IMR-90 (cell line): ENCODE data around the gene TMX3. TPM values are rescaled to one million over a fixed set of nuclear protein-coding genes. Genes with fewer than 3 reads are reported as not detected.

ENCODE experiments used
- ATAC-seq: fragments of 200-7000 bp; cut with Tn5 transposase; 2 replicates; pipeline ENCODE4 v1.9.1; 2020; ENCODE audit warnings: low read depth, mild to moderate bottlenecking, moderate library complexity
- BruUV-seq: library from RNA; stranded (reverse); fragments of 400-500 nt; replicated peaks from 2 replicates; lab custom pipeline; 2021; lab: Mats Ljungman, UMichigan
- CTCF ChIA-PET: fragments of 300-600 bp; formaldehyde crosslinking; extraction: SDS; loops from one replicate; lab custom pipeline; 2021; ENCODE audit warnings: antibody characterized with exemption; lab: Yijun Ruan, JAX
- POLR2A ChIA-PET: fragments of 300-600 bp; sonication (Branson Sonifier 250); formaldehyde crosslinking; loops from one replicate; lab custom pipeline; 2022; ENCODE audit warnings: antibody characterized with exemption; ENCODE audit not compliant: unreplicated experiment; lab: Charles Lee
- DNase-seq: peaks from one replicate; pipeline ENCODE4 v3.0.0; 2013
- H2AFZ ChIP-seq: replicated peaks from 2 replicates; pipeline ENCODE3; 2013; ENCODE audit warnings: low read length, mild to moderate bottlenecking; ENCODE audit not compliant: poor library complexity
- H2AK5ac ChIP-seq: 2 replicates; pipeline ENCODE4 v1.6.1; 2013; ENCODE audit warnings: low read depth, low read length, inconsistent platforms
- H2AK9ac ChIP-seq: replicated peaks from 2 replicates; pipeline ENCODE3; 2013; ENCODE audit warnings: mild to moderate bottlenecking, low read depth, low read length, moderate library complexity; ENCODE audit not compliant: poor library complexity
- H2BK120ac ChIP-seq: 2 replicates; pipeline ENCODE4 v1.6.1; 2013; ENCODE audit warnings: low read depth, low read length, inconsistent platforms
- H2BK15ac ChIP-seq: 3 replicates; pipeline ENCODE4 v1.6.1; 2013; ENCODE audit warnings: low read depth, low read length, inconsistent platforms
- H2BK20ac ChIP-seq: 2 replicates; pipeline ENCODE4 v1.6.1; 2013; ENCODE audit warnings: low read depth, mild to moderate bottlenecking, inconsistent platforms, low read length, moderate library complexity
- H2BK5ac ChIP-seq: 2 replicates; pipeline ENCODE4 v1.6.1; 2013; ENCODE audit warnings: mild to moderate bottlenecking, low read depth, low read length, inconsistent platforms; ENCODE audit not compliant: poor library complexity, severe bottlenecking
- H3K14ac ChIP-seq: replicated peaks from 2 replicates; pipeline ENCODE4 v1.6.1; 2013; ENCODE audit warnings: low read depth, low read length, inconsistent platforms
- H3K18ac ChIP-seq: 2 replicates; pipeline ENCODE4 v1.6.1; 2013; ENCODE audit warnings: low read depth, low read length, control low read depth
- H3K23ac ChIP-seq: 2 replicates; pipeline ENCODE4 v1.6.1; 2013; ENCODE audit warnings: low read depth, low read length, inconsistent platforms
- H3K27ac ChIP-seq: 2 replicates; pipeline ENCODE4 v1.5.1; 2013; ENCODE audit warnings: mild to moderate bottlenecking, control low read depth, low read length; ENCODE audit not compliant: insufficient read depth
- H3K27me3 ChIP-seq: 2 replicates; pipeline ENCODE4 v1.6.1; 2013; ENCODE audit warnings: low read length; ENCODE audit not compliant: control insufficient read depth, insufficient read depth
- H3K36me3 ChIP-seq: 2 replicates; pipeline ENCODE4 v1.6.1; 2013; ENCODE audit warnings: low read length, mixed read lengths; ENCODE audit not compliant: control insufficient read depth, insufficient read depth
- H3K4ac ChIP-seq: 2 replicates; pipeline ENCODE4 v1.6.1; 2013; ENCODE audit warnings: low read depth, low read length, inconsistent platforms
- H3K4me1 ChIP-seq: 2 replicates; pipeline ENCODE4 v1.6.1; 2013; ENCODE audit warnings: low read length, mixed read lengths; ENCODE audit not compliant: control insufficient read depth, insufficient read depth
- H3K4me2 ChIP-seq: 2 replicates; pipeline ENCODE4 v1.6.1; 2013; ENCODE audit warnings: low read depth, mild to moderate bottlenecking, control low read depth, low read length, moderate library complexity
- H3K4me3 ChIP-seq: 2 replicates; pipeline ENCODE4 v1.5.1; 2013; ENCODE audit warnings: low read depth, mild to moderate bottlenecking, control low read depth, low read length, moderate library complexity; ENCODE audit not compliant: insufficient read depth
- H3K56ac ChIP-seq: 2 replicates; pipeline ENCODE4 v1.6.1; 2013; ENCODE audit warnings: low read length, inconsistent platforms; ENCODE audit not compliant: insufficient read depth; ENCODE audit errors: extremely low read depth
- H3K79me1 ChIP-seq, 2 experiments: 2 replicates each; pipeline ENCODE4 v1.6.1; 2013; ENCODE audit warnings: low read length in 2 of 2, inconsistent platforms in 1 of 2, low read depth in 1 of 2
- H3K9ac ChIP-seq: 2 replicates; pipeline ENCODE4 v1.6.1; 2013; ENCODE audit warnings: low read depth, low read length, control low read depth
- H3K9me1 ChIP-seq: 2 replicates; pipeline ENCODE4 v1.6.1; 2013; ENCODE audit warnings: low read length, inconsistent platforms; ENCODE audit not compliant: insufficient read depth
- H3K9me3 ChIP-seq: 2 replicates; pipeline ENCODE4 v1.6.1; 2013; ENCODE audit warnings: low read length; ENCODE audit not compliant: control insufficient read depth, insufficient read depth
- H4K20me1 ChIP-seq: 2 replicates; pipeline ENCODE4 v1.6.1; 2013; ENCODE audit warnings: low read length, inconsistent platforms; ENCODE audit not compliant: insufficient read depth
- H4K5ac ChIP-seq: 2 replicates; pipeline ENCODE4 v1.6.1; 2013; ENCODE audit warnings: mild to moderate bottlenecking, low read depth, low read length, control low read depth
- H4K8ac ChIP-seq, 2 experiments: 2 replicates each; pipeline ENCODE4 v1.6.1; 2013; ENCODE audit warnings: low read depth in 2 of 2, low read length in 2 of 2, control low read depth in 1 of 2, inconsistent platforms in 1 of 2
- H4K91ac ChIP-seq: 2 replicates; pipeline ENCODE4 v1.6.1; 2013; ENCODE audit warnings: low read depth, low read length, inconsistent platforms; ENCODE audit not compliant: insufficient read depth
- BHLHE40 ChIP-seq: fragments of 150-350 bp; IDR thresholded peaks from 2 replicates; pipeline ENCODE4 v1.6.1; 2016; ENCODE audit warnings: mild to moderate bottlenecking, low read depth, low read length
- CHD1 ChIP-seq: IDR thresholded peaks from 2 replicates; pipeline ENCODE4 v1.6.1; 2012; ENCODE audit warnings: low read depth, low read length, improper control_type of control experiment
- FOS ChIP-seq: fragments of 150-350 bp; IDR thresholded peaks from 2 replicates; pipeline ENCODE4 v1.6.1; 2016; ENCODE audit warnings: low read depth, low read length
- MAZ ChIP-seq: IDR thresholded peaks from 2 replicates; pipeline ENCODE4 v1.6.1; 2012; ENCODE audit warnings: low read depth, mild to moderate bottlenecking, low read length, improper control_type of control experiment, moderate library complexity, borderline replicate concordance
- NFE2L2 ChIP-seq: fragments of 150-350 bp; IDR thresholded peaks from 2 replicates; pipeline ENCODE4 v1.6.1; 2016; ENCODE audit warnings: low read depth, mild to moderate bottlenecking, low read length
- RCOR1 ChIP-seq: IDR thresholded peaks from 2 replicates; pipeline ENCODE4 v1.6.1; 2012; ENCODE audit warnings: mild to moderate bottlenecking, low read length, improper control_type of control experiment; ENCODE audit not compliant: insufficient replicate concordance
- RFX5 ChIP-seq: IDR thresholded peaks from 2 replicates; pipeline ENCODE4 v1.8.0; 2012; ENCODE audit warnings: low read depth, mild to moderate bottlenecking, low read length, moderate library complexity
- SMC3 ChIP-seq: fragments of 150-350 bp; IDR thresholded peaks from 2 replicates; pipeline ENCODE4 v1.6.1; 2016; ENCODE audit warnings: low read depth, mild to moderate bottlenecking, antibody characterized with exemption, low read length, moderate library complexity
- dilution Hi-C: fragments of 300-500 bp; cut with HindIII; formaldehyde crosslinking; loops from one replicate; pipeline ENCODE4 v1.14.3; 2018; ENCODE audit warnings: low sequenced_read_pairs; ENCODE audit not compliant: unreplicated experiment
- in situ Hi-C: fragments of 300-500 bp; cut with MboI; formaldehyde crosslinking; loops from 3 replicates; pipeline ENCODE4 v1.14.3; 2019; ENCODE audit warnings: low sequenced_read_pairs, inconsistent platforms, mixed read lengths
- intact Hi-C: fragments of 100-400 bp; cut with micrococcal nuclease; formaldehyde crosslinking; loops from 2 replicates; pipeline ENCODE4 v1.10.0; 2022
- polyA plus RNA-seq, 3 experiments: library from polyadenylated mRNA; depleted of rRNA; stranded (reverse); fragments of >200 nt; gene quantifications; 2 replicates each; pipeline ENCODE4 v1.2.3, GENCODE V29; 2012; ENCODE audit warnings: low replicate concordance in 1 of 3
- total RNA-seq: library from RNA; depleted of rRNA; stranded (reverse); fragments of >200 nt; gene quantifications from 2 replicates; pipeline ENCODE4 v1.2.3, GENCODE V29; 2012

The TMX3 gene
- total and polyA plus RNA-seq, 2 of the 4 experiments (the other 2 are of a cell fraction) = 22.8 to 50.5 TPM

DNA sequence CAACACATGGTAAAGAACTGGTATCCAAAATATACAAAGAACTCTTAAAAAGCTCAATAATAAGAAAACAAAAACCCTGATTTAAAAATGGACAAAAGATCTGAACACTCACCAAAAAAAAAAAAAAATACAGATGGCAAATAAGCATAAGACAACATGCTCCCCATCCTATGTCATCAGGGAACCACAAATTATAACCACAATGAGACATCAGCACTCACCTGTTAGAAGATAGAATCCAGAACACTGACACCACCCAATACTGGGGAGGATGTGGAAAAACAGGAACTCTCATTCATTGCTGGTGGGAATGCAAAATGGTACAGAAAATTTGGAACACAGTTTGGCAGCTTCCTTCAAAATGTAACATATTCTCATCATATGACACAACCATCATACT lies 66.7 kb downstream of the TMX3 start:
- ATAC-seq (no peak), DNase-seq (no peak)
- no peak overlapping the region for H3K56ac ChIP-seq
- no peak overlapping the region for H2AK9ac ChIP-seq
- dilution Hi-C loops = no loop called here
- no peak overlapping the region for H3K18ac ChIP-seq
- no peak overlapping the region for H2BK15ac ChIP-seq
- H4K91ac ChIP-seq = no peak overlapping the region
- H3K27me3 ChIP-seq = no peaks in the 10 kb centered on the region
- H2AFZ ChIP-seq = no peak overlapping the region
- H4K8ac ChIP-seq = no peak overlapping the region
- H3K14ac ChIP-seq = no peak overlapping the region
- H3K36me3 ChIP-seq = no peaks in the 10 kb centered on the region
- no peak overlapping the region for H2BK20ac ChIP-seq
- ChIA-PET POLR2A (no interaction called here), CTCF (interaction anchor here (0.6 to 0.7 kb wide), 2 partner anchors 18 to 40 kb away, joined by 3 read pairs; no protein-coding TSS in a partner anchor)
- H3K4me3 ChIP-seq = no peak overlapping the region
- H3K4ac ChIP-seq = no peak overlapping the region
- H2BK120ac ChIP-seq = no peak overlapping the region
- H3K9ac ChIP-seq = no peak overlapping the region
- no peak overlapping the region for H2BK5ac ChIP-seq
- in situ Hi-C loops = no loop called here
- BruUV-seq = no TSS peak
- intact Hi-C loops = no loop called here
- no peak for TF ChIP-seq BHLHE40
- TF ChIP-seq MAZ = no peak
- TF ChIP-seq RCOR1 = no peak
- no peak for TF ChIP-seq RFX5
- TF ChIP-seq FOS = no peak
- no peak for TF ChIP-seq NFE2L2
- TF ChIP-seq CHD1 = no peak
- no peak for TF ChIP-seq SMC3
- H3K23ac ChIP-seq = no peak overlapping the region
- H4K5ac ChIP-seq = no peak overlapping the region
- H3K9me1 ChIP-seq = no peaks in the 10 kb centered on the region
- no peaks in the 10 kb centered on the region for H3K4me1 ChIP-seq
- H2AK5ac ChIP-seq = no peak overlapping the region
- no peaks in the 10 kb centered on the region for H3K9me3 ChIP-seq
- no peaks in the 10 kb centered on the region for H4K20me1 ChIP-seq
- H3K4me2 ChIP-seq = no peak overlapping the region
- H3K27ac ChIP-seq = no peak overlapping the region
- H3K79me1 ChIP-seq = no peaks in the 10 kb centered on the region
